HG03280 (cell line): ENCODE results near the gene CXCL6.

ENCODE experiments used
- ATAC-seq: cut with Tn5 transposase; IDR thresholded peaks from one replicate; pipeline ENCODE4 v1.9.1; 2021; ENCODE audit warnings: mild to moderate bottlenecking, moderate library complexity; ENCODE audit not compliant: unreplicated experiment

Gene CXCL6

GRCh38 chr4:73841243-73841925 lies 4.9 kb downstream of the CXCL6 start:
- no peak for ATAC-seq

GRCh38 chr4:73842696-73843095 lies 6.2 kb downstream of the CXCL6 start:
- no peak for ATAC-seq

GRCh38 chr4:73843369-73843768 lies 6.9 kb downstream of the CXCL6 start:
- no peak for ATAC-seq

DNA sequence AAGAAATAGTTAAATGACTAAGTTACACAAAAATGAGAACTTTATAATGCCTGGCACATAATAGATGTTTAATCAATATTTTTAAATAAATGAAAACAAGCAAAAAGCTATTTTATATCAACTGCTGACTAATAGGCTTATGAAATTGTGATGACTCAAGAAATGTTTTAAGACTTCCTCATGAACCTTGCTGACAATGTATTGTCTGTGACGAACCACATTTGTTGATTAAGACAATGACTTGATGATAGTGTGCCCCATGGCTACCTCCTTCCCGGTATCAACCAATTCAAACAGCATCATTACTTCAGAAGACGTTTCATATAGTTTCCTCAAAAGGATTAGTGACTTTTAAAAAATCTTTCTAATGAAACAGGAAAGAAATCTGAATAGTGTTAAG lies 7.9 kb downstream of the CXCL6 start:
- ATAC-seq: no peak

GRCh38 chr4:73844806-73845205 lies 8.3 kb downstream of the CXCL6 start:
- ATAC-seq: no peak

GRCh38 chr4:73847526-73848182 lies 11.2 kb downstream of the CXCL6 start:
- ATAC-seq: no peak

DNA sequence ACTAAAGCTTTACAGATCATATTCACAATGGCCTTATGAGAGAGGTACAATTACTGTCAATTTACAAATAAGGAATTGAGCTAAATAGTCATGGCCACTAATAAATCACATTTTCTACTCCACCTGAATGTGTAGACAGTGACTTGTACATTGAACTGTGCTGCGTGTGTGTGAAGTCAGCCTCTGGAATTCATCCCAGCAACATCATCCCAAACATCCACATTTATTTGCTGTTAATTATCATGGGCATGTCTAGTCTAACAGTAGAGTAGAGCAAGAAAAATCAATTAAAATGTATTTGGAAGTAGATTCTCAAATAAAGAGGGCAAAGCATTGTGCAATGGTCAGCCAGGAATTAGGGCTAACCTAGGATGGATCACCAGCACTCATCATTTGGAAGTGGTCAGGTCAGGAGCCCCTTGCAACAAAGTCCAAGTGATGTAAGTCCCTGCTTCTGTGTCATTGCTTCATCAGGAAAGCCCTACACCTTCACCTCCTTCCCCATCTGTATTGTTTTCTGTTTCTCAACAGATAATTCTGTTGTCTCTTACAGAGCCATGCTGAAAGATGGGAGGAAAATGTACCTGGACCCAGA lies 11.8 kb downstream of the CXCL6 start:
- ATAC-seq: no peak

DNA sequence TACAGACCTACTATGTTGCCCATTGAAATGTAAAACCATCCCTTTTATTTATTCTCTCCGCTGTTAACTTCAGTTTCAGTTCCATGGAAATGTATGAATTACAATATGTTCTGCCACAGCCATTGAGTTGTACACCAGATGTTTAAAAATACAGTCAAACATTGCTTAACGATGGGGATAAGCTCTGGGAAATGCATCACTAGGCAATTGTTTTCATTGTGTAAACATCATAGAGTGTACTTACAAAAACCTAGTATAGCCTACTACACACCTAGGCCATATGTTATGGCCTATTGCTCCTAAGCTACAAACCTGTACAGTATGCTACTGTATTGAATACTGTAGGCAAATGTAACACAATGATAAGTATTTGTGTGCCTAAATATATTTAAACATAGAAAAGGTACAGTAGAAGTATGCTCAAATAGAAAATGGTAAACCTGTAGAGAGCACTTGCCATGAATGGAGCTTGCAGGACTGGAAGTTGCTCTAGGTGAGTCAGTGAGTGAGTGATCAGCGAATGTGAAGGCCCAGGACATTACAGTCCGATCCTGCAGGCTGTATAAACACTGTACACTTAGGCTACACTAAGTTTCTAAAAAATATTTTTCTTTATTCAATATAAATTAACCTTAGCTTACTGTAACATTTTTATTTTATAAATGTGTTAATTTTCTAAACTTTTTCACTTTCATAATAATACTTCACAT lies 13.9 kb downstream of the CXCL6 start:
- no peak for ATAC-seq

DNA sequence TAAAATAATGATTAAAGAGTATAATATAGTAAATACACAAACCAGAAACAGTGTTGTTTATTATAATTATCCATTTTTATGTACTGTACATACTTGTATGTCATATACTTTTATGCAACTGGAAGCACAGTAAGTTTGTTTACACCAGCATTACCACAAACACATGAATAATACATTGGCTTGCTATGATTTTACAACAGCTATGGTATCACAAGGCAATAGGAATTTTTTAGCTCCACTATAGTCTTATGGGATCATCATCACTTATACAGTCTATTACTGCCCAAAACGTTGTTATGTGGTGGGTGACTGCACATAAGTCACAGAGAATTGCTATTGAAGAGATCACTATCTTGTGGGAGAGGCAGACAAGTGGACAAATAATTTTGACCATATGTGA lies 14.8 kb downstream of the CXCL6 start:
- ATAC-seq: no peak

GRCh38 chr4:73852771-73853170 lies 16.3 kb downstream of the CXCL6 start:
- no peak for ATAC-seq

- no peak for ATAC-seq
These were observed 16.8 kb downstream of the CXCL6 start, which contains the start of gene PF4V1 for GRCh38 chr4:73853246-73853704. TSS of gene PF4V1 (plus strand) at chr4:73853296. CDS start at chr4:73853363, 67 bp downstream.

GRCh38 chr4:73853718-73854473 lies 17.4 kb downstream of the CXCL6 start:
- ATAC-seq: no peak

DNA sequence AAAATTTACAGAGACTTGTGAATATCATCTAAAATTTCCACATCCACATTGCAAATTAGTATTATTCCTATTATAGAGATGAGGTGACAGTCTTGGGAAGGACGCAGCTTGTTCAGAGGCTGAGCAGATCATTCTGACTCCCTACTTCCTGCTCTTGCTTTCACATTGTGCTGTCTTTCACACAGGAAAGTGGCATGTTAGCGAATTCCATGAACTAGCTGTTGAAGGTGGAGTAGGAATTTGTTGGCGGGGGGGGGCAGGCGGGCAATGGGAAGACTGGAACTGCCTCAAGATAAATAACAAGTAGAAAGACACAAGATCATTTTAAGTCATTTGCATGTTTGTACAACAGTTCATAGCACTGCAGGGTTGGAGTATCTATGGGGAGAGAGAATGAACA lies 18.9 kb downstream of the CXCL6 start:
- ATAC-seq: no peak

- no peak for ATAC-seq
These were observed 20.0 kb downstream of the CXCL6 start for GRCh38 chr4:73856518-73856917.

GRCh38 chr4:73859614-73860088 lies 23.2 kb downstream of the CXCL6 start:
- no peak for ATAC-seq

GRCh38 chr4:73860181-73860580 lies 23.7 kb downstream of the CXCL6 start:
- no peak for ATAC-seq

DNA sequence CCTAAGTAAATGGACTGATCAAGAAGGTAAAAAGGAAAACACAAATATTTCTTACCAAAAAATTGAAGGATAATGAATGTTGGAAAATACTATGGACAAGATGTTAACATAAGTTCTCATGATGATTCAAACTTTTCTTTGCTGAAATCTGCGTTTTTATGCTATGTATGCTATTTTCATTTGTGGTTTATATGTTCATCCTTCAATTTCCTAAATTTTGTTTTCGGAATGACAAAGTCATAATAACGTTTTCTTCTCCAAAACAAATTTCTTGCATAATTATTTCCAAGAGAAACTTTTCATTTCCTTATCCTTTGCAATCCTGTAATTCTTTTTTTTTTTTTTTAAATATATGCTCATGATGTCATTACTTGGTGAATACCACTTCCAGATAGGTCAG lies 24.4 kb downstream of the CXCL6 start:
- ATAC-seq: no peak

GRCh38 chr4:73862322-73862721 lies 25.8 kb downstream of the CXCL6 start:
- ATAC-seq: no peak

- no peak for ATAC-seq
These were observed 27.9 kb downstream of the CXCL6 start for GRCh38 chr4:73864365-73864764.

- no peak for ATAC-seq
These were observed 28.5 kb downstream of the CXCL6 start for GRCh38 chr4:73864961-73865360.
